Measurements from ENCODE around the gene MTMR12. TPM values are rescaled to one million over a fixed set of nuclear protein-coding genes. Genes with fewer than 3 reads are reported as not detected.

The MTMR12 gene
- total and polyA plus RNA-seq, 2 of the 13 experiments (the other 11 are each of a cell fraction or from before 2014, with no cell fraction given): 23.4 to 36.6 TPM

DNA sequence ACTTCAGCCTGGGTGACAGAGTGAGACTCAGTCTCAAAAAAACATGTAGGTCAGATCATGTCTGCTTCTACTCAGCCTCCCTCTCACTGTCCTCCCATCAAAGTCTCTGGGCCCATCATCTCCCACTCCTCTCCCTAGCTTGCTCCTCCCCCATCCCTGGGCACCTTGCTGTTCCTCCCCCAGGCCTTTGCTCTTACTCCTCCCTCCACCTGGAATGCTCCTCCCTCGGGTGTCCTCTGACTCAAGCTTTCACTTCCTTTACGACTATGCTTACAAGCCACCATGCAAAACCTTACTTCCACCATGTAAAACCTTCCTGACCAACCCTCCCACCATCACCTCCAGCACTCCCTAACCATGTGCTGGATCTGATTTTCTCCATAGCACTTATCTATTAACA lies 51.5 kb downstream of the MTMR12 start (continued):
- TF ChIP-seq, protein P1, sequence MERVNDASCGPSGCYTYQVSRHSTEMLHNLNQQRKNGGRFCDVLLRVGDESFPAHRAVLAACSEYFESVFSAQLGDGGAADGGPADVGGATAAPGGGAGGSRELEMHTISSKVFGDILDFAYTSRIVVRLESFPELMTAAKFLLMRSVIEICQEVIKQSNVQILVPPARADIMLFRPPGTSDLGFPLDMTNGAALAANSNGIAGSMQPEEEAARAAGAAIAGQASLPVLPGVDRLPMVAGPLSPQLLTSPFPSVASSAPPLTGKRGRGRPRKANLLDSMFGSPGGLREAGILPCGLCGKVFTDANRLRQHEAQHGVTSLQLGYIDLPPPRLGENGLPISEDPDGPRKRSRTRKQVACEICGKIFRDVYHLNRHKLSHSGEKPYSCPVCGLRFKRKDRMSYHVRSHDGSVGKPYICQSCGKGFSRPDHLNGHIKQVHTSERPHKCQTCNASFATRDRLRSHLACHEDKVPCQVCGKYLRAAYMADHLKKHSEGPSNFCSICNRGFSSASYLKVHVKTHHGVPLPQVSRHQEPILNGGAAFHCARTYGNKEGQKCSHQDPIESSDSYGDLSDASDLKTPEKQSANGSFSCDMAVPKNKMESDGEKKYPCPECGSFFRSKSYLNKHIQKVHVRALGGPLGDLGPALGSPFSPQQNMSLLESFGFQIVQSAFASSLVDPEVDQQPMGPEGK (CRISPR knock-in tag; IDR thresholded peaks at IDR 0.05): no peak
- TF ChIP-seq ZFP37 (CRISPR knock-in tag; IDR thresholded peaks at IDR 0.05; ENCODE audit: borderline replicate concordance): no peak
- no peak for TF ChIP-seq ZBTB1 (CRISPR knock-in tag; IDR thresholded peaks at IDR 0.05; ENCODE audit: borderline replicate concordance)
- TF ChIP-seq FIP1L1 (IDR thresholded peaks at IDR 0.05; ENCODE audit: borderline replicate concordance, insufficient read depth, low read depth, low read length): no peak
- TF ChIP-seq RBM39 (IDR thresholded peaks at IDR 0.05; ENCODE audit: low read depth, low read length, poor library complexity, severe bottlenecking): no peak
- no peak for TF ChIP-seq TAF1 (CRISPR knock-in tag; IDR thresholded peaks at IDR 0.05)

DNA sequence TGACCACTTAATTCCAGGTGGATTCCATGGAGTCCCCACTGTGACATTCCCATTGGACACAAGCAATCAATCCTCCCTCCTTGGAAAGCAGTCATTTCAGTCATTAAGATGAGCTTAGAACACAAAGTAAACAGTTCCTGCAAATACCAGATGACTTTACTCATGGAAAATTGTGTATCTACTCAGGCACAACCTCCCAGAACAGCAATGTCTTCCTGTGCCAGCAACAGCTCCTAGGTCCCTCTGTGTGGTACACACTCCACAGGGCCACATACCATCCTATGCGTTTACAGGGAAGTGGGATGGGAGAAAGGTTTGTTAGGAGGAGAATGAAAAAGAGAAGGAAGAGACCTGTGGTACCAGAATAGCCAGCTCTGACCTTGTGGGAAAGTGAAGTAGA lies 53.7 kb downstream of the MTMR12 start:
- ATAC-seq (peak; percentile 40), FAIRE-seq (no peak), DNase-seq (ENCODE audit: low spot score) (no peak)
- TF ChIP-seq ZNF572 (CRISPR knock-in tag; IDR thresholded peaks at IDR 0.05) (no peak), YY1 (IDR thresholded peaks at IDR 0.05; ENCODE audit: insufficient read depth, insufficient replicate concordance, low read depth, low read length) (no peak), ZSCAN22 (CRISPR knock-in tag; IDR thresholded peaks at IDR 0.05) (no peak), HNF4A (CRISPR knock-in tag; IDR thresholded peaks at IDR 0.05) (no peak), JDP2 (CRISPR knock-in tag; IDR thresholded peaks at IDR 0.05; ENCODE audit: borderline replicate concordance) (no peak), REXO4 (CRISPR knock-in tag; IDR thresholded peaks at IDR 0.05; ENCODE audit: borderline replicate concordance) (no peak), BRD4 (CRISPR knock-in tag; IDR thresholded peaks at IDR 0.05) (no peak), ZNF564 (CRISPR knock-in tag; IDR thresholded peaks at IDR 0.05) (no peak), ZNF337 (CRISPR knock-in tag; IDR thresholded peaks at IDR 0.05; ENCODE audit: borderline replicate concordance, low read depth) (no peak), MAFG (CRISPR knock-in tag; IDR thresholded peaks at IDR 0.05) (no peak), ADNP (CRISPR knock-in tag; IDR thresholded peaks at IDR 0.05) (no peak), ZBTB7B (CRISPR knock-in tag; IDR thresholded peaks at IDR 0.05) (no peak), CC2D1A (CRISPR knock-in tag; IDR thresholded peaks at IDR 0.05) (no peak), FOXO1 (CRISPR knock-in tag; IDR thresholded peaks at IDR 0.05) (no peak)
- no peak overlapping the region for H3K9ac ChIP-seq (ENCODE audit: insufficient read depth, low read depth, low read length)
- H4K20me1 ChIP-seq (ENCODE audit: insufficient read depth, low read length): no peaks in the 10 kb centered on the region
- no peak overlapping the region for H3K4me3 ChIP-seq (replicated peaks in 1 of 3; ENCODE audit: insufficient read depth in 1 of 3, low read depth in 2 of 3, low read length in 3 of 3)
- BruUV-seq (replicated peaks): no TSS peak
- no peaks in the 10 kb centered on the region for H3K27me3 ChIP-seq (ENCODE audit: control insufficient read depth in 1 of 2, insufficient read depth in 2 of 2, low read length in 2 of 2)
- H3K4me1 ChIP-seq (ENCODE audit: insufficient read depth, low read length): no peaks in the 10 kb centered on the region
- WGBS (ENCODE audit: low lambda C conversion rate): 100% methylated on average over 1 of the region's 1 CpG
- H3K79me2 ChIP-seq (ENCODE audit: insufficient read depth, low read length): no peaks in the 10 kb centered on the region
- H3K4me2 ChIP-seq (ENCODE audit: low read depth, low read length): no peak overlapping the region
- no peaks in the 10 kb centered on the region for H3K9me3 ChIP-seq (ENCODE audit: low read length)
- intact Hi-C loops (cut with micrococcal nuclease; ENCODE audit: unreplicated experiment): no loop called here
- CTCF ChIA-PET (ENCODE audit: low intra/inter-chr PET ratio, low total read pairs): no interaction called here
- in situ Hi-C loops (cut with HindIII; ENCODE audit: extremely low pct_ligation_motif_present, low pct_unique_long_range_greater_than_20kb): no loop called here
- H2AFZ ChIP-seq (ENCODE audit: low read length): no peak overlapping the region
- H3K27ac ChIP-seq (ENCODE audit: extremely low read length, insufficient read depth, low read length): no peak overlapping the region
- H3K36me3 ChIP-seq (replicated peaks in 1 of 2; ENCODE audit: control insufficient read depth in 1 of 2, insufficient read depth in 2 of 2, low read length in 2 of 2): peaks cover 31 to 90% of the 10 kb centered on the region in 2 experiments
- POLR2A ChIA-PET: interaction anchor here (1.0 kb wide), 1 partner anchor 25 kb away, joined by 4 read pairs; no protein-coding TSS in a partner anchor

Data from HepG2 (cell line).